GM23248 (cell line): ENCODE measurements around the gene IKZF1. TPM values are rescaled to one million over a fixed set of nuclear protein-coding genes. Genes with fewer than 3 reads are reported as not detected.

Source experiments
- DNase-seq: peaks from one replicate; pipeline ENCODE4 v3.0.0-alpha.2; 2015
- H2AFZ ChIP-seq: fragments of 200-600 bp; sonication (generic); 2 replicates; pipeline ENCODE4 v1.6.1; 2016; ENCODE audit warnings: antibody characterized with exemption
- H3F3A ChIP-seq: fragments of 200-600 bp; sonication (generic); 2 replicates; pipeline ENCODE4 v1.6.1; 2016; ENCODE audit warnings: mild to moderate bottlenecking, antibody characterized with exemption, mixed run types; ENCODE audit not compliant: insufficient read depth
- H3K27ac ChIP-seq: fragments of 200-600 bp; sonication (generic); 2 replicates; pipeline ENCODE4 v1.5.1; 2016; ENCODE audit warnings: mild to moderate bottlenecking
- H3K27me3 ChIP-seq: fragments of 200-600 bp; sonication (generic); replicated peaks from 2 replicates; pipeline ENCODE4 v1.6.1; 2016; ENCODE audit warnings: mild to moderate bottlenecking; ENCODE audit not compliant: insufficient read depth
- H3K36me3 ChIP-seq: fragments of 200-600 bp; sonication (generic); 2 replicates; pipeline ENCODE4 v1.6.1; 2016; ENCODE audit warnings: low read depth, mild to moderate bottlenecking
- H3K4me1 ChIP-seq: fragments of 200-600 bp; sonication (generic); 2 replicates; pipeline ENCODE4 v1.6.1; 2016; ENCODE audit warnings: mild to moderate bottlenecking; ENCODE audit not compliant: insufficient read depth
- H3K4me2 ChIP-seq: fragments of 200-600 bp; sonication (generic); one replicate; pipeline ENCODE4 v1.6.1; 2016; ENCODE audit warnings: mild to moderate bottlenecking; ENCODE audit not compliant: unreplicated experiment
- H3K4me3 ChIP-seq: fragments of 200-600 bp; sonication (generic); 2 replicates; pipeline ENCODE4 v1.5.1; 2016; ENCODE audit warnings: mild to moderate bottlenecking
- H3K79me2 ChIP-seq: fragments of 200-600 bp; sonication (generic); 2 replicates; pipeline ENCODE4 v1.6.1; 2016; ENCODE audit warnings: mild to moderate bottlenecking; ENCODE audit not compliant: insufficient read depth
- H3K9ac ChIP-seq: fragments of 200-600 bp; sonication (generic); 2 replicates; pipeline ENCODE4 v1.6.1; 2016; ENCODE audit warnings: mild to moderate bottlenecking
- H3K9me2 ChIP-seq: fragments of 200-600 bp; sonication (generic); 2 replicates; pipeline ENCODE4 v1.6.1; 2016; ENCODE audit warnings: mixed run types, mild to moderate bottlenecking, moderate library complexity; ENCODE audit not compliant: insufficient read depth
- H3K9me3 ChIP-seq: fragments of 200-600 bp; sonication (generic); one replicate; pipeline ENCODE4 v1.6.1; 2017; ENCODE audit warnings: low read depth
- H4K20me1 ChIP-seq: fragments of 200-600 bp; sonication (generic); 2 replicates; pipeline ENCODE4 v1.6.0; 2016; ENCODE audit not compliant: insufficient read depth
- EZH2 ChIP-seq: fragments of 200-600 bp; sonication (generic); IDR thresholded peaks from 2 replicates; pipeline ENCODE4 v1.6.1; 2018; ENCODE audit warnings: antibody characterized with exemption, mild to moderate bottlenecking; ENCODE audit not compliant: insufficient read depth, poor library complexity, severe bottlenecking
- EZH2phosphoT487 ChIP-seq: fragments of 200-600 bp; sonication (generic); IDR thresholded peaks from 2 replicates; pipeline ENCODE4 v1.6.1; 2018; ENCODE audit warnings: antibody characterized with exemption, moderate library complexity, mild to moderate bottlenecking, low read depth; ENCODE audit not compliant: insufficient read depth
- WGBS, 2 experiments: methylation state at CpG; one replicate each; pipeline ENCODE4 v1.1.6; 2015 to 2017; ENCODE audit warnings: low lambda C conversion rate in 2 of 2, low coverage in 1 of 2; ENCODE audit errors: missing lambda C conversion rate in 2 of 2; 5-methylcytosine and 5-hydroxymethylcytosine counted together
- in situ Hi-C: fragments of 300-500 bp; cut with MboI; formaldehyde crosslinking; loops from 2 replicates; pipeline ENCODE4 v1.15.0; 2020
- polyA plus RNA-seq: library from polyadenylated mRNA; unstranded; fragments of >200 nt; fragmentation: Nextera tagmentation; extraction: Ambion mirVana; gene quantifications from 2 replicates; pipeline ENCODE4 v1.2.1, GENCODE V29; 2016
- total RNA-seq: library from RNA; depleted of rRNA; stranded (reverse); fragments of >200 nt; shearing (Covaris generic); gene quantifications from 2 replicates; pipeline ENCODE4 v1.2.3, GENCODE V29; 2014

IKZF1 gene
- total and polyA plus RNA-seq, 2 experiments from 2014 or later, result not detected

DNA sequence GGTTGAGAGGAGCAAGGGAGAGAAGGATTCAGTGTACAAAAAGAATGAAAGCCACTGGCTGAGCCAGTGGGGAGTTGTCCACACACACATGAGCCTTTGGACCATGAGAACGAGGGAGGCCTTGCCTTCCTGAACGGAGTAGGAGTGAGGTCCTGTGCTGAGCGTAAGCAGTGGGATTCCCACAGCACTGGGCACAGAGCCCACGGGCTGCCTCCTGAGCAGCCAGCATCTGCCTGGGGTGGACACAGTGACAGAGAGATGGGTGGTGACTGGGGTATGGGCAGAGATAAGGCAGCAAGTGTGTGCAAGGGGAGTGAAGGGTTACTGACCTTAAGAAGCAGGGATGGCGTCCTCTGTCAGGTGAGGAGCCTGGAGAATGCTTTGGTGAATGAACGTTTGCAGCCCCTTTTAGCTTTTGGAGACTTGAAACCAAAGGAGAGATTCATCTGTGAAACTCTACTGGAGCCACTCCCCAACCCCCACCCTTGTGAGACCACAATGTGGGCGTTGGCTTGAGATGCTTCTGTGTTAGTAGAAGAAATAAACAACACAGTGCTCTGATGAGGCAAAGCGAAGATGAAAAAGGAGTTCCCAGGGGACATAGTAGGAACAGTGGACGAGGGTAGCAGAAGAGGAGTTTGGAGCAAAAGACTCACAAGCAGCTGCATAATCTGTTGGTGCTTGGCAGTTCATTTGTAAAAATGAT is 89.2 kb downstream of the IKZF1 start:
- Histone ChIP-seq H3K9me2 (no peaks in the 10 kb centered on the region), H3K4me2 (no peak overlapping the region), H2AFZ (no peak overlapping the region), H3K27ac (no peak overlapping the region), H3F3A (no peaks in the 10 kb centered on the region), H3K4me1 (no peaks in the 10 kb centered on the region), H3K9ac (no peak overlapping the region), H3K9me3 (no peaks in the 10 kb centered on the region), H3K79me2 (no peaks in the 10 kb centered on the region), H3K4me3 (no peak overlapping the region), H3K27me3 (peaks cover 14% of the 10 kb centered on the region; the same call in 1 of the 2 replicates), H3K36me3 (no peaks in the 10 kb centered on the region), H4K20me1 (no peaks in the 10 kb centered on the region)
- TF ChIP-seq EZH2phosphoT487 (no peak), EZH2 (no peak)
- no peak for DNase-seq
- in situ Hi-C loops, result no loop called here
- 20 to 33% methylated on average over 9 of the region's 9 CpGs for WGBS, 2 experiments

DNA sequence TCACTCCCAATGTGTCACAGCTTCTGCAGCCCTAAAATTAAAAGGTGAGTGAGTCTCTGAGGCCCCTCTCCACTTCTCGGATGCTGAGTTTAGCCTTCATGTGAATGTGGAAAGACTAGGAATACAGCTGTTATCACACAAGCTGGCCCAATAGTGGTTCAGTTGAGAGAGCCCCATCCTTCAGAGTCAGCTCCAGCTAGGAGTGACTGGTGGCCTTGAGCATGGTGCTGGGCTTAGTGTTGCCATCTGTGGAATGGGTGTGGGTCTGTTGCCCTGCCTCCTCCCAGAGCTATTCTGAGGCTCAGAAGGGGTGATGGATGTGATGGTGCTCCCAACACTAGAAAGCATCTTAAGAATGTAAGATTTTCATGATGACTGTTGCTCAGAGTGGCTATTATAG is 89.8 kb downstream of the IKZF1 start:
- no peak for DNase-seq

GRCh38 chr7:50396856-50397255 is 92.3 kb downstream of the IKZF1 start:
- Histone ChIP-seq H3K36me3 (no peaks in the 10 kb centered on the region), H2AFZ (no peak overlapping the region), H3K9me3 (no peaks in the 10 kb centered on the region), H3K4me1 (no peaks in the 10 kb centered on the region), H3K27me3 (peaks cover 25% of the 10 kb centered on the region), H3K9ac (no peak overlapping the region), H3K4me3 (no peak overlapping the region), H3F3A (no peaks in the 10 kb centered on the region), H3K79me2 (no peaks in the 10 kb centered on the region), H4K20me1 (no peaks in the 10 kb centered on the region), H3K4me2 (no peak overlapping the region), H3K27ac (no peak overlapping the region), H3K9me2 (no peaks in the 10 kb centered on the region)
- TF ChIP-seq EZH2 (no peak), EZH2phosphoT487 (no peak)
- DNase-seq, result no peak
- in situ Hi-C loops, result no loop called here
- 12 to 20% methylated on average over 2 of the region's 2 CpGs for WGBS, 2 experiments

More for the DNA sequence above, 89.8 kb downstream of the IKZF1 start:
- H3K9ac ChIP-seq, result no peak overlapping the region
- H3K79me2 ChIP-seq, result no peaks in the 10 kb centered on the region
- H3K9me2 ChIP-seq, result no peaks in the 10 kb centered on the region
- H3K4me2 ChIP-seq, result no peak overlapping the region
- 38 to 50% methylated on average over 1 of the region's 1 CpG for WGBS, 2 experiments
- H3K27ac ChIP-seq, result no peak overlapping the region
- no peaks in the 10 kb centered on the region for H3K4me1 ChIP-seq
- TF ChIP-seq EZH2 (no peak), EZH2phosphoT487 (no peak)
- in situ Hi-C loops, result no loop called here
- no peak overlapping the region for H3K4me3 ChIP-seq
- H4K20me1 ChIP-seq, result no peaks in the 10 kb centered on the region
- H2AFZ ChIP-seq, result no peak overlapping the region
- no peaks in the 10 kb centered on the region for H3K9me3 ChIP-seq
- peaks cover 17% of the 10 kb centered on the region; the same call in 1 of the 2 replicates for H3K27me3 ChIP-seq
- H3K36me3 ChIP-seq, result no peaks in the 10 kb centered on the region
- no peaks in the 10 kb centered on the region for H3F3A ChIP-seq

- TF ChIP-seq EZH2phosphoT487 (no peak), EZH2 (no peak)
- H2AFZ ChIP-seq, result no peak overlapping the region
- H3K27me3 ChIP-seq, result peaks cover 30% of the 10 kb centered on the region
- H3F3A ChIP-seq, result no peaks in the 10 kb centered on the region
- H3K4me3 ChIP-seq, result no peak overlapping the region
- WGBS, 2 experiments, result 25 to 32% methylated on average over 2 of the region's 2 CpGs
- H3K9me2 ChIP-seq, result no peaks in the 10 kb centered on the region
- H4K20me1 ChIP-seq, result no peaks in the 10 kb centered on the region
- no peaks in the 10 kb centered on the region for H3K9me3 ChIP-seq
- H3K36me3 ChIP-seq, result no peaks in the 10 kb centered on the region
- H3K4me2 ChIP-seq, result no peak overlapping the region
- H3K27ac ChIP-seq, result no peak overlapping the region
- H3K79me2 ChIP-seq, result no peaks in the 10 kb centered on the region
- in situ Hi-C loops, result no loop called here
- no peak overlapping the region for H3K9ac ChIP-seq
- H3K4me1 ChIP-seq, result no peaks in the 10 kb centered on the region
- DNase-seq, result no peak
Measured at GRCh38 chr7:50397320-50397970, 92.9 kb downstream of the IKZF1 start.
